HG02884 (cell line): ENCODE measurements around the gene MPHOSPH10.
A peak's percentile ranks its signal among the peaks of the same experiment; 100 is the strongest.
"Not testable (repeated sequence)": the region's sequence is repeated elsewhere in the genome, so short reads cannot be mapped to it uniquely, and the experiment has no call there.

Experiments
- ATAC-seq: cut with Tn5 transposase; IDR thresholded peaks from one replicate; pipeline ENCODE4 v1.9.1; 2021; ENCODE audit warnings: mild to moderate bottlenecking, moderate library complexity; ENCODE audit not compliant: unreplicated experiment

MPHOSPH10 gene

GRCh38 chr2:71122387-71123298 lies 7.8 kb upstream of the MPHOSPH10 start:
- no peak for ATAC-seq

DNA sequence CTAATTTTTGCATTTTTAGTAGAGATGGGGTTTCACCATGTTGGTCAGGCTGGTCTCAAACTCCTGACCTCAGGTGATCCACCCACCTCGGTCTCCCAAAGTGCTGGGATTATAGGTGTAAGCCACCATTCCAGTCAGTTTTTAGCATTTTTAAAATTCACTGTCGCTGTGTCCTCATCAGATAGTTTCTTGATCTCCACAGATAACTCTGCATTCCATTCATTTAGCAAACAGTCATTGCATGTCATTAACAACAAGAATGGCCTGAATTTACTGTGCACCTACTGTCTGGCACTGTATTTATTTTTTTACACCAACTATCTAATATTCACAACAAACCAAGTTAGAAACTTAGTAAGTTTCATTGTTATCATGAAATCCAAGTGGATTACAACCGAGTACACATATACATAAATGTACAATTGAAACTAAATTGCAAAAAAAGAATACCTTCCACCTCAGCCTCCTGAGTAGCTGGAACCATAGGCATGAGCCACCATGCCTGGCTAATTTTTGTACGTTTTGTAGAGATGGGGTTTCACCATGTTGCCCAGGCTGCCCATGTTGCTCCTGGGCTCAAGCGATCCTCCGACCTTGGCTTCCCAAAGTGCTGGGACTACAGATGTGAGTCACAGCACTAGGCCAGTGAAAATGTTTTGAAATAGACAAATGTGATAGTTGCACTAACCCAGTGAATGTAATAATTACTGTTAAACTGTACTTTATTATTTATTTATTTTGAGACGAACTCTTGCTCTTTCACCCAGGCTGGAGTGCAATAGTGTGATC lies 4.7 kb upstream of the MPHOSPH10 start:
- no peak for ATAC-seq

DNA sequence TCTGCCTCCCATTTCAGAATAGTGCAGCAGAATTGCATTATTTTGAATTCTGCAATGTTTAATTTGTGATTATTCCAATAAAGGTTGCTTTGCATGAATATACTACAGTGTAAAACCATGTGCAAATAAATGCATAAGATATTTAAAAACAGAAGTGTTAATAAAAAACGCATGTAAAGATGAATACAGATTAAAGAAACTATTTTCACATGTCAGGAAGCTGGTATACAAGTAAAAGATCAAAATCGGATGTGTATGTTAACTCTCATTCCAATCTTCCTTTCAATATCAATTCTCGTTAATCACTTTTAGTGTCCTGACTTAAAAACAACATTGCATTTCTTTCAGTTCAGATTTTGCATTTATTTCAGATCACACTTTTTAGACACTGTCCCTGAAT lies 3.5 kb upstream of the MPHOSPH10 start:
- ATAC-seq, result no peak

DNA sequence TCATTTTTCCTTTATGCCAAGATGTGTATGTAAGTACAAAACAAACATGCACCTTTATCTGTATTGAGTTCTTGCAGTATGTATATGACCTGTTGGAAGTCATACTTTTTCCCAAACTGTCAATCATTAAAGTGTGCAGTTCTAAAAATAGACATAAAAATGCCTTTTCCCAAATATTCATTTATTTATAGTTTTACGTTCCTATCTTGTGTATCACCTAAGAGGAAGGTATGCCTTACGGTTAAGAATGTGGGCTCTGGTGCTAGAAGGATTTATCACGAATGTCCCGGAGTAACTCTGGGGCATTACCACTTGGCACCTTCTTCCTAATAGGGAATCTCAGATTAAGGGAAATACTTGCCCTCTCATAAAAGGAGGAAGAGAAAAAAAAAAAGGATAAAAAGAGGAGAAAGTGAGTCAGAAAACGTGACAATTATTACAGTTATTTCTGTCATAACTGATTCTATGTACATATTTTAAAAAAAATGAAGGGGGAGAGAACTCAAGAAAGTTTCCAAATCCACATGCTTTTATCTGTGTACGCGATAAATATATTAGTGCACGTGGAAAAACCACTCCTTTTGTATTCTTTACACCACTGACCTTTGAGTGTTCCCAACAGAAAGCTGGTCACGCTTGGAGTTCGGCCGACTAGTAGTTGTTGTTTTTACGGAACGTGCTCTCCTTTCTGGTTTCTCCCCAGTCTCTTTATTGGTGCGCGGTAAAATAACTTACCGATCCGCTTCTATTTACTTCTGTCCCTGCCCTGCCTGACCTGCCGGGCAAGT lies 1.1 kb upstream of the MPHOSPH10 start:
- ATAC-seq, result no peak

DNA sequence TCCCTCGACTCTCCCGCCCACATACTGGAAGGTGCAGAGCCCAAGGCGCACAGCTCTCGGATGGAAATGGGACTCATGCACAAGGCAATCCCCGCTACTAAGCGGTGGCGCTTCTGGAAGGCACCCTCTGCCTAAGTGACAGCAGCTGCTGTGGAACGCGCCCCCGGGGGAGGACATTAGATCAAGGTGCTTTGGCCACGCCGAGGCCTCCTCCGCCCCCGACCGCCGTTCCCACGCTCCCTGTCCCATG lies 607 bp upstream of the MPHOSPH10 start:
- ATAC-seq, result peak; percentile 40

GRCh38 chr2:71130905-71131244 lies 441 bp downstream of the MPHOSPH10 start:
- ATAC-seq, result no peak

DNA sequence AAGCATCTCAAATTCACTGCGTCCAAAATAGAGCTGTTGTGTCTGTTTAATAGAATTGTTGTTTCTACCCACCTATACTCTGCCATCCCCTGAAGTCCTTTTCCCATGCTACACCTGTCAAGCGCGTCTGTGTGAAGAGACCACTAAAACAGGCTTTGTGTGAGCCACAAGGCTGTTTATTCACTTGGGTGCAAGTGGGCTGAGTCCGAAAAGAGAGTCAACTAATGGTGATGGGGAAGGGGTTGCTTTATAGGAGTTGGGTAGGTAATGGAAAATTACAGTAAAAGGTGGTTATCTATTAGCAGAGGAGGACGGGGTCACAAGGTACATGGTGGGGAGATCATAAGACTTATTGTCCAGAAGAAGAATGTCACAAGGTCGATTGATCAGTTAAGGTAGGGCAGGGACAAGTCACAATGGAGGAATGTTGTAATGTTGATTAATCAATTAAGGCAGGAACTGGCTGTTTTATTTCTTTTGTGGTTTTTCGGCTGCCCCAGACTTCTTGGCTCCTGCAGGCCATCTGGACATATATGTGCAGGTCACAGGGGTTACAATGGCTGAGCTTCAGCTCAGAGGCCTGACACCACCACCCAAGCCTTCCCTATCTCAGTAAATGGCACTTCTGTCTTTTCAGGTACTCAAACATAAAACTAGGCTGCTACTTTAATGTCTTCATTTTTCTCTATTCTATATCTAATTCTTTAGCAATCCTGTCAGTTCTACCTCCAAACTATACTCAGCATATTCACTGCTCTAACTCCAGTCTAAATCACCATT lies 1.1 kb downstream of the MPHOSPH10 start:
- ATAC-seq, result not testable (repeated sequence)

- ATAC-seq, result no peak
Observed at GRCh38 chr2:71133603-71134002, 3.2 kb downstream of the MPHOSPH10 start.

DNA sequence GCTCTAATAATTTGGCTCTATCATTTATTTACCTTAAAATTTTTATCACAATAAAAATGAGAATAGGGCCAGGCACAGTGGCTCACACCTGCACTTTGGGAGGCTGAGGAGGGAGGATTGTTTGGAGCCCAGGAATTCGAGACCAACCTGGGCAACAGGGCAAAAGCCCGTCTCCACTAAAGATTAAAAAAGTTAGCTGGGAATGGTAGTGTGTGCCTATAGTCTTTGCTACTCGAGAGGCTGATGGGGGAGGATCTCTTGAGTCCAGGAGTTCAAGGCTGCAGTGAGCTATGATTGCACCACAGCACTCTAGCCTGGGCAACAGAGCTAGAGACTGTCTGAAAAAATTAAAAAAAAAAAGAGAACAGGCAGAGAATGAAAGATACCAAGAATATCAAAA lies 5.7 kb downstream of the MPHOSPH10 start:
- no peak for ATAC-seq

- ATAC-seq, result no peak
Observed at GRCh38 chr2:71143782-71144181, 13.3 kb downstream of the MPHOSPH10 start.

- ATAC-seq, result no peak
Observed at GRCh38 chr2:71148506-71149063, 18.2 kb downstream of the MPHOSPH10 start.

- no peak for ATAC-seq
Observed at GRCh38 chr2:71150082-71150816, 19.8 kb downstream of the MPHOSPH10 start.

DNA sequence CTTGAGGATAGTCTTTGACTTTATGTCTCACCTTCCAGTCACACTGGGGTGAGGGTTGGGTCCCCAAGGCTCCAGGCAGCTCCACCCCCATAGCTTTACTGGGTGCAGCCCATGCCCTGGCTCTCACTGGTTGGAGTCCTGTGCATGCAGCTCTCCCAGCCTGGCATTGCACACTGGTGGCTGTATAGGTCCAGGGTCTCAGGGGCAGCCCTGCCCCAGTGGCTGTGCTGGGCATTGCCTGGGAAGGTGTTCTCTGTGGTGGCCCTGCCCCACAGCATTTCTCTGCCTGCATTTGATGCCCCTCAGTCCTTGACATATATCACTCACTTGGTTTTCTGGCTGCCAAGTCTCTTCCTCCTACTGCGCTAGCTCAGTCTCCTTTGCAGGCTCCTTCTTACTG lies 21.2 kb downstream of the MPHOSPH10 start:
- ATAC-seq, result no peak

DNA sequence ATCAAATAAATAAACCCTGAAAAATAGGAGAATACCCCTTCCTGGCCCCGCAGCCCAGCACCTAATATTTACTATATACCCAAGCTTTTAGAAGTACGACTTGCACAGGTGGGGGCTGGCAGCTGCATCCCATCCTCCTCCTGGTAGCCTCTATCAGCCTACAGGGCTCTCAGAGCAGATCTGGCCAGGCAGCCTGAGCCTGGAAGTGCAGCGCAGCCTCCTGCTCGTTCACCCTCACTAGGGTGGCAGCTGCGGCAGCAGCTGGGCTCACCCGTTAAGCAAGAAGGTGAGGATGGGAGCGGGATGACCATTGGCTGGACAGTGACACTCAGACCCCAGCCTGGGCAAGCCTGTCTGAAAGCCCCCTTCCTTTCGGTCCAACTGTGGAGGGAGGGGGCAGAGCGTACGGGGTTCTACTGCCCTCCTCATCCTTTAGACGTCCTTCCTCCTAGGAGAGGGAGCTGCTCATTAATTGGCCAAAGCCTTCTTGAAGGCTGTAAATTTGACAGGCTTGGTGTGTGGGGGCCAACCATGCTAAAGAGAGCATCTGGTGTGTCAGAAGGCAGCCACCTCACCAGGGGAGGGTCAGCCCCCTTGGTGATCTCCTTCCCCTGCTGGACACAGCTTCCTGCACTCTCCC lies 23.3 kb downstream of the MPHOSPH10 start:
- no peak for ATAC-seq

DNA sequence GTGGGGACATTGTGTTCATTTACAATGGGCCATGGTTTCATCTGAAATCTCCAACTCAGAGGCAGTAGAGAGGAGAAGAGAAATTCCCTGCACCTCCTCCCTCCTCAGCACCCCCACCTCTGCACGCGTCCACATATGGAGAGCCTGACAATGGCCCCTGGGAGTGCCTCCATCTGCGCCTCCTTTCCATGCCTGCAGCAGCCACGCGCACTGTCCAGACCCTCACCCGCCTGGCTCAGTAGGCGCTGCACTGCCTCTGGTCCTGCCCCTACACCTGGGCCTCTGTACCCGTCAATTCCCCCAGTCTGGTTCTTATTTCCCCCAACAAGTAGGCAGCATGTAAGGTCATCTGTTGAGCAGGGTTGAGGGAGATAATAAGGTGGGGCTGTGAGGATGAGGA lies 23.8 kb downstream of the MPHOSPH10 start:
- no peak for ATAC-seq

GRCh38 chr2:71154798-71155197 lies 24.4 kb downstream of the MPHOSPH10 start:
- peak; percentile 71 for ATAC-seq

DNA sequence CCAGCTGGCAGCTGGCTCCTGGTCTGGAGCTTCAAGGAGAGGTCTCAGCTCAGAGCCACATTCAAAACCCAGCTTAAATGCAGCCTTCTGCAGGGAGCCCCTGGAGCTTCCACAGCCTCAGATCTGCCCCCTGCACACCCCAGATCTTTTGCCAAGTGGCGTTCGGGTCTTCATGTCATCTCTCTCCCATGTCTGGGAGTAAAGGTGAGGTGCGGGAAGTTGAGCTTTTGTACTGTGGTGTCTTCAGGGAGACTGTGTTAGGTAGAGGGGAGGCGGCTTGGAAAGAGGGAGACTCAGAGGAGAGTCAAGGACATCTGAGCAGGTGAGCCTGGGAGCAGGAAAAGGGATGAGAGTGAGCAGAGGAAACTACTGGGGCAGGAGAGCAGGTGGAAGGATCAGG lies 25.4 kb downstream of the MPHOSPH10 start:
- ATAC-seq, result no peak

GRCh38 chr2:71156573-71156972 lies 26.1 kb downstream of the MPHOSPH10 start:
- no peak for ATAC-seq

DNA sequence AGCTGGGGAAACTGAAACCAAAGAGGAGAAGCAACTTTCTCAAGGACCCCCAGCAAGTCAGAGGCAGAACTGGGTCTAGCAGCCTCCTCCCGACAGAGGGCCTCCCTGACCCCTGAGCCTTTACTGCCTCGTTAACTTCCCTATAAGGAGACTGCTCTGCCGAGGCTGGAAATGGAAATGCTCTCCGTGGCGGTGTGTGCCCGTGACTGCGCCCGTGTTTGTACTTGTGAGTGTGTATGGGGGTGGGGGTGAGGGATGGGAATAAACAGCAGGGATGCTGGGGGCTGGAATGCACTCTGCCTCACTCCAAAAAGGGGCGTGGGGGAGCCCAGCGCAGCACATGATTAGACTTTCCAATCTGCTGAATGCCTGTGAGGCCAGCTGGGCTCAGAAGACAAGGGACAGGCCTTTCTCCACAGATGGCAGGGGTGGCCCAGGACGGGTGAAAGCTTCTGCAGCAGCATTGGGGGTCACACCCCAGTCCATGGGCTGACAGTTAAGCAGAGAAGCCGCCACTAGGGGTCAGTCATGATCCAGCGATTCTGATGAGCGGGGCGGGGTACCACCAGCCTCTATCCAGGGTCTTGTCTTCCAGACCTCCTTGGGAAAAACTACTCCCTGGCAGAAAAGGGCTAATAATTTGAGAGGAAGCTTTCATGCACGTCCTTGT lies 26.8 kb downstream of the MPHOSPH10 start:
- no peak for ATAC-seq
